HepG2 (cell line): ENCODE results near the gene ABI3. TPM values are rescaled to one million over a fixed set of nuclear protein-coding genes. Genes with fewer than 3 reads are reported as not detected.

Source experiments
- ARID2 ChIP-seq: sonication (generic); formaldehyde crosslinking; IDR thresholded peaks from 2 replicates; pipeline ENCODE4 v1.8.1; 2022; ENCODE audit warnings: mild to moderate bottlenecking, missing genetic modification reagents, borderline replicate concordance
- CHD4 ChIP-seq: fragments of 200-600 bp; sonication (generic); IDR thresholded peaks from 2 replicates; pipeline ENCODE4 v1.7.0; 2017; ENCODE audit warnings: mild to moderate bottlenecking, low read length, borderline replicate concordance
- FLYWCH1 ChIP-seq: sonication (generic); formaldehyde crosslinking; IDR thresholded peaks from 2 replicates; pipeline ENCODE4 v1.8.1; 2023; ENCODE audit warnings: mild to moderate bottlenecking, missing genetic modification reagents
- KDM2A ChIP-seq: sonication (generic); formaldehyde crosslinking; IDR thresholded peaks from 2 replicates; pipeline ENCODE4 v1.4.0; 2020; ENCODE audit warnings: low read depth, missing genetic modification reagents, borderline replicate concordance
- KMT2A ChIP-seq: sonication (generic); formaldehyde crosslinking; IDR thresholded peaks from 2 replicates; pipeline ENCODE4 v1.4.0; 2020; ENCODE audit warnings: missing genetic modification reagents
- NCOA2 ChIP-seq: sonication (generic); formaldehyde crosslinking; IDR thresholded peaks from 2 replicates; pipeline ENCODE4 v1.8.0; 2022; ENCODE audit warnings: inconsistent platforms
- NFATC3 ChIP-seq: sonication (generic); formaldehyde crosslinking; IDR thresholded peaks from 2 replicates; pipeline ENCODE4 v1.5.1; 2020; ENCODE audit warnings: mild to moderate bottlenecking, missing genetic modification reagents
- POLR2AphosphoS2 ChIP-seq: IDR thresholded peaks from 2 replicates; pipeline ENCODE4 v1.6.1; 2011; ENCODE audit warnings: low read depth, low read length, improper control_type of control experiment
- SOX6 ChIP-seq, 2 experiments: fragments of 450-650 bp in 1 of 2; sonication (generic) in 1 of 2; formaldehyde crosslinking in 1 of 2; IDR thresholded peaks; 2 replicates each; pipeline versions ENCODE4 v1.4.0 to v1.6.1; 2017 to 2020; ENCODE audit warnings: antibody characterized with exemption in 1 of 2, mild to moderate bottlenecking in 1 of 2, missing genetic modification reagents in 1 of 2
- THAP11 ChIP-seq: IDR thresholded peaks from 2 replicates; pipeline ENCODE4 v1.6.1; 2016; ENCODE audit warnings: missing biosample characterization, missing genetic modification reagents
- YY1 ChIP-seq: IDR thresholded peaks from 2 replicates; pipeline ENCODE4 v1.6.1; 2011; ENCODE audit warnings: low read length, low read depth, moderate library complexity, mild to moderate bottlenecking; ENCODE audit not compliant: insufficient read depth, insufficient replicate concordance
- ZBTB21 ChIP-seq: sonication (generic); formaldehyde crosslinking; IDR thresholded peaks from 2 replicates; pipeline ENCODE4 v1.4.0; 2020; ENCODE audit warnings: missing genetic modification reagents
- ZFP36L2 ChIP-seq: sonication (generic); formaldehyde crosslinking; IDR thresholded peaks from 2 replicates; pipeline ENCODE4 v1.4.0; 2020; ENCODE audit warnings: missing genetic modification reagents
- ZMYM3 ChIP-seq: sonication (generic); formaldehyde crosslinking; IDR thresholded peaks from 2 replicates; pipeline ENCODE4 v1.5.1; 2020; ENCODE audit warnings: mild to moderate bottlenecking, missing genetic modification reagents
- ZNF30 ChIP-seq: sonication (generic); formaldehyde crosslinking; IDR thresholded peaks from 2 replicates; pipeline ENCODE4 v1.5.0; 2020; ENCODE audit warnings: mild to moderate bottlenecking, missing genetic modification reagents
- ZNF33B ChIP-seq: sonication (generic); formaldehyde crosslinking; IDR thresholded peaks from 2 replicates; pipeline ENCODE4 v1.5.1; 2020; ENCODE audit warnings: mild to moderate bottlenecking, missing genetic modification reagents
- ZNF577 ChIP-seq: sonication (generic); formaldehyde crosslinking; IDR thresholded peaks from 2 replicates; pipeline ENCODE4 v1.4.0; 2020; ENCODE audit warnings: mild to moderate bottlenecking, low read depth, missing genetic modification reagents, borderline replicate concordance
- ZNF598 ChIP-seq: sonication (generic); formaldehyde crosslinking; IDR thresholded peaks from 2 replicates; pipeline ENCODE4 v1.5.1; 2020; ENCODE audit warnings: mild to moderate bottlenecking, missing genetic modification reagents, borderline replicate concordance
- polyA plus RNA-seq, 8 experiments: library from polyadenylated mRNA; depleted of rRNA in 3 of 8; stranded (reverse) in 7 of 8; unstranded in 1 of 8; fragments of >200 nt; fragmentation: Illumina TruSeq in 4 of 8; extraction: Trizol in 4 of 8; gene quantifications; 2 replicates each; pipeline versions ENCODE4 v1.2.1 to v1.2.3, GENCODE V29; 2011 to 2016; ENCODE audit warnings: low read depth in 4 of 8, missing spikeins in 1 of 8, mixed read lengths in 1 of 8; ENCODE audit not compliant: insufficient read depth in 1 of 8
- total RNA-seq, 5 experiments: library from RNA; depleted of rRNA; stranded (reverse); fragments of >200 nt; fragmentation: Illumina TruSeq; extraction: Trizol; gene quantifications; 2 replicates each; pipeline ENCODE4 v1.2.3, GENCODE V29; 2016; ENCODE audit warnings: low read depth in 1 of 5
- TF ChIP-seq, protein P1 (sequence below): sonication (generic); formaldehyde crosslinking; IDR thresholded peaks from 2 replicates; pipeline ENCODE4 v1.4.0; 2020; ENCODE audit warnings: missing genetic modification reagents; ENCODE audit errors: not compliant biosample characterization
- TF ChIP-seq, protein P2 (sequence below): sonication (generic); formaldehyde crosslinking; IDR thresholded peaks from 2 replicates; pipeline ENCODE4 v1.4.0; 2020; ENCODE audit warnings: mild to moderate bottlenecking, low read depth, missing genetic modification reagents
- TF ChIP-seq, protein P3 (sequence below): sonication (generic); formaldehyde crosslinking; IDR thresholded peaks from 2 replicates; pipeline ENCODE4 v1.4.0; 2020; ENCODE audit warnings: missing genetic modification reagents, mild to moderate bottlenecking, borderline replicate concordance
- TF ChIP-seq, protein P4 (sequence below): sonication (generic); formaldehyde crosslinking; conservative IDR thresholded peaks from 2 replicates; pipeline ENCODE4 v1.8.0; 2022; ENCODE audit warnings: low read depth, missing genetic modification reagents

The ABI3 gene
- total and polyA plus RNA-seq, 2 of the 13 experiments (the other 11 are each of a cell fraction or from before 2014, with no cell fraction given) = not detected

DNA sequence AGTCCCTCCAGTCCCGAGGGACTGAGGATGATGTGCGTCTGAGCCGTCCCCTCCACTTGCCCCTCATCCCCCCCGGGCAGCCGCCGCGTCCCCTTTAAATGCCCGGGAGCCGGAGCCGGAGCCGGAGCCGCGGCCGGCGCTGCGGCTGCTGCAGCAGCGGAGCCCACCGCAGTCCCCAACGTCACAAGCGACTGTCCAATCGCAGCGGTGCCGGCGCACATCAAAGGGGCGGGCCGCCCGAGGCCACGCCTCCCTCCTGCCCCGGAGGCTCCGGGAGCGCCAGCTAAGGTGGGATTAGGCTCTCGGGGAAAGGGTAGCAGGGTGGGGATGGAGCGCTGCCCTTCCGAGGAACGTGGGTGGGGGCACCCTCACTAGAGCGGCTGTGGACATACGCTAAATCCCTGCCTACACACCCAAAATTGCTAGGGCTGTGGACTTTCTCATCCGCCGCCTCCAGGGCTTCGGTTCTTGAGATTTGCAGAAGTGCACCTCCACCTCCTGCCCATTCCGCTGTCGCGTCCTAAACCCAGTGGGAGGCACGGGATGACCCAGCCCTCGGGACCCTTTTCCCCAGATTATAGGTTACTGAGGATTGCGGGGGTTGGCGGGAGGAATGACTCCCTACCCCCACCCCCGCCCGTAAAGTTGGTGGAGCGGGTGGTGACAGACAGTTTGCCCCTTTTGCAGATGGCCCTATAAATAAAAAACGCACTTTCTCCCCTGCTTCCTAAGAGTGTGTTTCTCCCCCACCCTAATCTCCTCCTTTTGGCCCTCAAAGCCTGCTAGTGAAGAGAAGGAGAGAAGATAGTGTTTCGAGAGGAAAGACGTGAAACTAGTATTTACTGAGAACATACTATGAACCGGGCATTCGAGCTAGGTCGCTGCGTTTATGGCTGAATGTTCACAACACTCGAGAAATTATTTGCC, 20.4 kb downstream of the ABI3 start, which contains the start of gene PHOSPHO1 (continued):
- TF ChIP-seq, protein P1, sequence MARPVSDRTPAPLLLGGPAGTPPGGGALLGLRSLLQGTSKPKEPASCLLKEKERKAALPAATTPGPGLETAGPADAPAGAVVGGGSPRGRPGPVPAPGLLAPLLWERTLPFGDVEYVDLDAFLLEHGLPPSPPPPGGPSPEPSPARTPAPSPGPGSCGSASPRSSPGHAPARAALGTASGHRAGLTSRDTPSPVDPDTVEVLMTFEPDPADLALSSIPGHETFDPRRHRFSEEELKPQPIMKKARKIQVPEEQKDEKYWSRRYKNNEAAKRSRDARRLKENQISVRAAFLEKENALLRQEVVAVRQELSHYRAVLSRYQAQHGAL (CRISPR knock-in tag) = no peak
- TF ChIP-seq YY1 (no peak), ZNF33B (CRISPR knock-in tag) (0 out of 2 replicates have a peak, but pooled peaks have one; percentile 31), SOX6 (IDR thresholded peaks at IDR 0.05) (no peak), SOX6 (CRISPR knock-in tag; IDR thresholded peaks at IDR 0.05) (0 out of 2 replicates have a peak, but pooled peaks have one; percentile 23), ARID2 (CRISPR knock-in tag) (no peak), KDM2A (CRISPR knock-in tag) (peak; percentile 34; the same call in 1 of the 2 replicates), POLR2AphosphoS2 (no peak), FLYWCH1 (CRISPR knock-in tag) (no peak), ZMYM3 (CRISPR knock-in tag) (0 out of 2 replicates have a peak, but pooled peaks have one; percentile 22), NFATC3 (CRISPR knock-in tag) (no peak), NCOA2 (CRISPR knock-in tag) (no peak), THAP11 (peak; percentile 32; the same call in 1 of the 2 replicates), ZNF30 (CRISPR knock-in tag) (no peak), CHD4 (no peak), ZBTB21 (CRISPR knock-in tag) (no peak), KMT2A (CRISPR knock-in tag) (0 out of 2 replicates have a peak, but pooled peaks have one; percentile 24), ZNF598 (CRISPR knock-in tag) (peak; percentile 68; the same call in 1 of the 2 replicates), ZNF577 (no peak), ZFP36L2 (CRISPR knock-in tag) (no peak)
- TF ChIP-seq, protein P2, sequence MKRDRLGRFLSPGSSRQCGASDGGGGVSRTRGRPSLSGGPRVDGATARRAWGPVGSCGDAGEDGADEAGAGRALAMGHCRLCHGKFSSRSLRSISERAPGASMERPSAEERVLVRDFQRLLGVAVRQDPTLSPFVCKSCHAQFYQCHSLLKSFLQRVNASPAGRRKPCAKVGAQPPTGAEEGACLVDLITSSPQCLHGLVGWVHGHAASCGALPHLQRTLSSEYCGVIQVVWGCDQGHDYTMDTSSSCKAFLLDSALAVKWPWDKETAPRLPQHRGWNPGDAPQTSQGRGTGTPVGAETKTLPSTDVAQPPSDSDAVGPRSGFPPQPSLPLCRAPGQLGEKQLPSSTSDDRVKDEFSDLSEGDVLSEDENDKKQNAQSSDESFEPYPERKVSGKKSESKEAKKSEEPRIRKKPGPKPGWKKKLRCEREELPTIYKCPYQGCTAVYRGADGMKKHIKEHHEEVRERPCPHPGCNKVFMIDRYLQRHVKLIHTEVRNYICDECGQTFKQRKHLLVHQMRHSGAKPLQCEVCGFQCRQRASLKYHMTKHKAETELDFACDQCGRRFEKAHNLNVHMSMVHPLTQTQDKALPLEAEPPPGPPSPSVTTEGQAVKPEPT = no peak
- TF ChIP-seq, protein P3, sequence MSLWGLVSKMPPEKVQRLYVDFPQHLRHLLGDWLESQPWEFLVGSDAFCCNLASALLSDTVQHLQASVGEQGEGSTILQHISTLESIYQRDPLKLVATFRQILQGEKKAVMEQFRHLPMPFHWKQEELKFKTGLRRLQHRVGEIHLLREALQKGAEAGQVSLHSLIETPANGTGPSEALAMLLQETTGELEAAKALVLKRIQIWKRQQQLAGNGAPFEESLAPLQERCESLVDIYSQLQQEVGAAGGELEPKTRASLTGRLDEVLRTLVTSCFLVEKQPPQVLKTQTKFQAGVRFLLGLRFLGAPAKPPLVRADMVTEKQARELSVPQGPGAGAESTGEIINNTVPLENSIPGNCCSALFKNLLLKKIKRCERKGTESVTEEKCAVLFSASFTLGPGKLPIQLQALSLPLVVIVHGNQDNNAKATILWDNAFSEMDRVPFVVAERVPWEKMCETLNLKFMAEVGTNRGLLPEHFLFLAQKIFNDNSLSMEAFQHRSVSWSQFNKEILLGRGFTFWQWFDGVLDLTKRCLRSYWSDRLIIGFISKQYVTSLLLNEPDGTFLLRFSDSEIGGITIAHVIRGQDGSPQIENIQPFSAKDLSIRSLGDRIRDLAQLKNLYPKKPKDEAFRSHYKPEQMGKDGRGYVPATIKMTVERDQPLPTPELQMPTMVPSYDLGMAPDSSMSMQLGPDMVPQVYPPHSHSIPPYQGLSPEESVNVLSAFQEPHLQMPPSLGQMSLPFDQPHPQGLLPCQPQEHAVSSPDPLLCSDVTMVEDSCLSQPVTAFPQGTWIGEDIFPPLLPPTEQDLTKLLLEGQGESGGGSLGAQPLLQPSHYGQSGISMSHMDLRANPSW (CRISPR knock-in tag) = no peak
- TF ChIP-seq, protein P4, sequence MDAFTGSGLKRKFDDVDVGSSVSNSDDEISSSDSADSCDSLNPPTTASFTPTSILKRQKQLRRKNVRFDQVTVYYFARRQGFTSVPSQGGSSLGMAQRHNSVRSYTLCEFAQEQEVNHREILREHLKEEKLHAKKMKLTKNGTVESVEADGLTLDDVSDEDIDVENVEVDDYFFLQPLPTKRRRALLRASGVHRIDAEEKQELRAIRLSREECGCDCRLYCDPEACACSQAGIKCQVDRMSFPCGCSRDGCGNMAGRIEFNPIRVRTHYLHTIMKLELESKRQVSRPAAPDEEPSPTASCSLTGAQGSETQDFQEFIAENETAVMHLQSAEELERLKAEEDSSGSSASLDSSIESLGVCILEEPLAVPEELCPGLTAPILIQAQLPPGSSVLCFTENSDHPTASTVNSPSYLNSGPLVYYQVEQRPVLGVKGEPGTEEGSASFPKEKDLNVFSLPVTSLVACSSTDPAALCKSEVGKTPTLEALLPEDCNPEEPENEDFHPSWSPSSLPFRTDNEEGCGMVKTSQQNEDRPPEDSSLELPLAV (CRISPR knock-in tag) = no peak
